ENCODE data around the gene ASPDH.

DNA sequence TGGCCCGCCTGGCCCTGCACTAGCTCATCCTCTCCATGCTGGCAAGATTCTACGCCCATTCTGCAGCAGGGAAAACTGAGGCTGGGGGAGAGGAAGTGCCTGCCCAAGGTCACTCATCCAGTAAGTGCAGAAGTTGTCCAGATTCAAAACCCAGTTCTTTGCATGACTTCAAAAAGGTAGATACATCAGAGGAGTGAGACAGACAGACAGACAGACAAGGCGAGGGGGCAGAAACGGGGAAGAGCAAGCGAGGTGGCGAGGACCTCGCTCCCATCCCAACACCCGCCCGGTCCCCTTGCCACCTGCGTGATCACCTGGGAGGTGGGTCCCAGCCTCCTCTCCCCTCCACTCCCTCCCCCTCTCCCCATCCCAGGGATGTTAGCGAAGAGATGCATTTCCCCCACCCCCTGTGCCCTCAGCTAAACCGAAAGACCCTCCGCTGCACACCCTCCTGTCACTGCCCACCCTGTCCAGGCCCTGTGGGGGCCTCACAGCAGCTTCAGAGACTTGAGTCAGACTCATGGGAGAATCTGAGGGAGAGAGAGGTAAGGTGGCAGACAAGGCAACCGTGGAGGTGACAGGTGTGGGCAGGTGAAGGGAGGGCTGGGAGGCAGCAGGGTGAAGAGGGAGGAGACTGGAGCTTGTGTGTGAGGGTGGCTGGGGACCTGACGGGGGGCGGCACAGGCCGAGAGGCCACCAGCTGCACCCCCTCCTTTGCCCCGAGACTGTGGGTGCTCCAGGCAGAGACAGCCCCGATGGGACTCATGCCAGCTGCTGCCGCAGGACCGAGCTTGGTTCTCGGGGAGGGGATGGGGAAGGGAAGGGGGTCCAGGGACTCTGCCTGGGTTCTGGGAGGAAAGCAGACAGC is 35.6 kb upstream of the ASPDH start:
- TF ChIP-seq, protein P1, sequence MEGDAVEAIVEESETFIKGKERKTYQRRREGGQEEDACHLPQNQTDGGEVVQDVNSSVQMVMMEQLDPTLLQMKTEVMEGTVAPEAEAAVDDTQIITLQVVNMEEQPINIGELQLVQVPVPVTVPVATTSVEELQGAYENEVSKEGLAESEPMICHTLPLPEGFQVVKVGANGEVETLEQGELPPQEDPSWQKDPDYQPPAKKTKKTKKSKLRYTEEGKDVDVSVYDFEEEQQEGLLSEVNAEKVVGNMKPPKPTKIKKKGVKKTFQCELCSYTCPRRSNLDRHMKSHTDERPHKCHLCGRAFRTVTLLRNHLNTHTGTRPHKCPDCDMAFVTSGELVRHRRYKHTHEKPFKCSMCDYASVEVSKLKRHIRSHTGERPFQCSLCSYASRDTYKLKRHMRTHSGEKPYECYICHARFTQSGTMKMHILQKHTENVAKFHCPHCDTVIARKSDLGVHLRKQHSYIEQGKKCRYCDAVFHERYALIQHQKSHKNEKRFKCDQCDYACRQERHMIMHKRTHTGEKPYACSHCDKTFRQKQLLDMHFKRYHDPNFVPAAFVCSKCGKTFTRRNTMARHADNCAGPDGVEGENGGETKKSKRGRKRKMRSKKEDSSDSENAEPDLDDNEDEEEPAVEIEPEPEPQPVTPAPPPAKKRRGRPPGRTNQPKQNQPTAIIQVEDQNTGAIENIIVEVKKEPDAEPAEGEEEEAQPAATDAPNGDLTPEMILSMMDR (IDR thresholded peaks at IDR 0.05; ENCODE audit: extremely low read depth in 1 of 2, insufficient read depth in 1 of 2, low read depth in 1 of 2, low read length in 2 of 2): no peak
- TF ChIP-seq POLR2AphosphoS5 (IDR thresholded peaks at IDR 0.05; ENCODE audit: insufficient read depth, low read depth, low read length): no peak
- TF ChIP-seq EZH2 (IDR thresholded peaks at IDR 0.05; ENCODE audit: borderline replicate concordance, low read depth, low read length, severe bottlenecking): no peak
- TF ChIP-seq FOS (IDR thresholded peaks at IDR 0.05; ENCODE audit: borderline replicate concordance, insufficient read depth, low read length): no peak
- TF ChIP-seq POLR2A (IDR thresholded peaks at IDR 0.05; ENCODE audit: low read depth, low read length): no peak
- TF ChIP-seq, protein P2, sequence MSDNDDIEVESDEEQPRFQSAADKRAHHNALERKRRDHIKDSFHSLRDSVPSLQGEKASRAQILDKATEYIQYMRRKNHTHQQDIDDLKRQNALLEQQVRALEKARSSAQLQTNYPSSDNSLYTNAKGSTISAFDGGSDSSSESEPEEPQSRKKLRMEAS (IDR thresholded peaks at IDR 0.05; ENCODE audit: insufficient read depth, insufficient read length): no peak
- TF ChIP-seq GATA2 (IDR thresholded peaks at IDR 0.05; ENCODE audit: insufficient read depth, insufficient read length, low read depth, low read length): no peak
- no peak for TF ChIP-seq JUN (IDR thresholded peaks at IDR 0.05; ENCODE audit: borderline replicate concordance, insufficient read depth, insufficient read length, low read depth)
- no peak for TF ChIP-seq MYC (IDR thresholded peaks at IDR 0.05; ENCODE audit: low read depth, low read length)

Data from endothelial cell of umbilical vein (primary cell).